Measurements from ENCODE around the gene NOSTRIN.
"Not testable (repeated sequence)": the region's sequence is repeated elsewhere in the genome, so short reads cannot be mapped to it uniquely, and the experiment has no call there.

The NOSTRIN gene

GRCh38 chr2:168790226-168790902, 12.1 kb upstream of the NOSTRIN start:
- FAIRE-seq: no peak

GRCh38 chr2:168791140-168791539, 11.3 kb upstream of the NOSTRIN start:
- FAIRE-seq: not testable (repeated sequence)

- no peak for FAIRE-seq
Measured at GRCh38 chr2:168793596-168793995, 8.8 kb upstream of the NOSTRIN start.

- FAIRE-seq: no peak
Measured at GRCh38 chr2:168794968-168795367, 7.5 kb upstream of the NOSTRIN start.

- FAIRE-seq: no peak
Measured at GRCh38 chr2:168796090-168796577, 6.3 kb upstream of the NOSTRIN start.

GRCh38 chr2:168796583-168797285, 5.7 kb upstream of the NOSTRIN start:
- no peak for FAIRE-seq

- FAIRE-seq: no peak
Measured at GRCh38 chr2:168797286-168797655, 5.2 kb upstream of the NOSTRIN start.

- no peak for FAIRE-seq
Measured at GRCh38 chr2:168798076-168798887, 4.2 kb upstream of the NOSTRIN start.

GRCh38 chr2:168798888-168799410, 3.5 kb upstream of the NOSTRIN start:
- FAIRE-seq: no peak

GRCh38 chr2:168801471-168801870, 966 bp upstream of the NOSTRIN start:
- FAIRE-seq: no peak

GRCh38 chr2:168802859-168803725, 655 bp downstream of the NOSTRIN start:
- no peak for FAIRE-seq

GRCh38 chr2:168804214-168804613, 1.8 kb downstream of the NOSTRIN start:
- FAIRE-seq: no peak

- no peak for FAIRE-seq
Measured at GRCh38 chr2:168805615-168806014, 3.2 kb downstream of the NOSTRIN start.

- no peak for FAIRE-seq
Measured at GRCh38 chr2:168809537-168809936, 7.1 kb downstream of the NOSTRIN start.

GRCh38 chr2:168810235-168810634, 7.8 kb downstream of the NOSTRIN start:
- no peak for FAIRE-seq

GRCh38 chr2:168811696-168812095, 9.3 kb downstream of the NOSTRIN start:
- peak; percentile 17 for FAIRE-seq

- no peak for FAIRE-seq
Measured at GRCh38 chr2:168814046-168814445, 11.6 kb downstream of the NOSTRIN start.

- peak; percentile 94 for FAIRE-seq
Measured at GRCh38 chr2:168814939-168815907, 12.8 kb downstream of the NOSTRIN start.

GRCh38 chr2:168816369-168816768, 13.9 kb downstream of the NOSTRIN start:
- no peak for FAIRE-seq

GRCh38 chr2:168819050-168819715, 16.7 kb downstream of the NOSTRIN start:
- FAIRE-seq: no peak
